GM23338 (cell line): ENCODE measurements around the gene GPR171. TPM values are rescaled to one million over a fixed set of nuclear protein-coding genes. Genes with fewer than 3 reads are reported as not detected.

Experiments
- ATAC-seq: fragments of 200-7000 bp; cut with Tn5 transposase; 3 replicates; pipeline ENCODE4 v1.9.1; 2020
- DNase-seq: peaks from one replicate; pipeline ENCODE4 v3.0.0-alpha.2; 2015; ENCODE audit warnings: low spot score
- H2AFZ ChIP-seq: fragments of 200-600 bp; sonication (generic); 2 replicates; pipeline ENCODE4 v1.8.0; 2016; ENCODE audit warnings: antibody characterized with exemption, mild to moderate bottlenecking, moderate library complexity
- H3F3A ChIP-seq: fragments of 200-600 bp; sonication (generic); replicated peaks from 2 replicates; pipeline ENCODE4 v1.8.0; 2017; ENCODE audit warnings: antibody characterized with exemption, mixed run types, low read depth
- H3K27ac ChIP-seq: fragments of 200-600 bp; sonication (generic); 2 replicates; pipeline ENCODE4 v1.6.1; 2016; ENCODE audit warnings: low read depth
- H3K27me3 ChIP-seq: fragments of 200-600 bp; sonication (generic); 2 replicates; pipeline ENCODE4 v1.8.0; 2016; ENCODE audit warnings: mild to moderate bottlenecking, mixed run types, moderate library complexity; ENCODE audit not compliant: insufficient read depth
- H3K36me3 ChIP-seq: fragments of 200-600 bp; sonication (generic); 2 replicates; pipeline ENCODE4 v1.8.0; 2016; ENCODE audit warnings: mild to moderate bottlenecking; ENCODE audit not compliant: insufficient read depth
- H3K4me1 ChIP-seq: fragments of 200-600 bp; sonication (generic); 2 replicates; pipeline ENCODE4 v1.8.0; 2016; ENCODE audit warnings: mild to moderate bottlenecking, moderate library complexity; ENCODE audit not compliant: insufficient read depth
- H3K4me2 ChIP-seq: fragments of 200-600 bp; sonication (generic); 2 replicates; pipeline ENCODE4 v1.7.1; 2017; ENCODE audit warnings: mixed run types
- H3K4me3 ChIP-seq: fragments of 200-600 bp; sonication (generic); 2 replicates; pipeline ENCODE4 v1.6.1; 2016; ENCODE audit warnings: mixed run types
- H3K79me2 ChIP-seq: fragments of 200-600 bp; sonication (generic); replicated peaks from 2 replicates; pipeline ENCODE4 v1.8.0; 2017; ENCODE audit warnings: mild to moderate bottlenecking; ENCODE audit not compliant: insufficient read depth
- H3K9me2 ChIP-seq: fragments of 200-600 bp; sonication (generic); 2 replicates; pipeline ENCODE4 v1.8.0; 2017; ENCODE audit not compliant: insufficient read depth
- H4K20me1 ChIP-seq: fragments of 200-600 bp; sonication (generic); replicated peaks from 2 replicates; pipeline ENCODE4 v1.8.0; 2017; ENCODE audit warnings: mild to moderate bottlenecking; ENCODE audit not compliant: insufficient read depth
- H3K27ac Mint-ChIP-seq: 2 replicates; pipeline ENCODE4 v1.8.0; 2020; ENCODE audit warnings: inconsistent platforms, mild to moderate bottlenecking, moderate library complexity, mixed read lengths
- H3K27me3 Mint-ChIP-seq: 3 replicates; pipeline ENCODE4 v1.8.0; 2022; ENCODE audit warnings: low read depth, mild to moderate bottlenecking, moderate library complexity, mixed read lengths, inconsistent platforms; ENCODE audit not compliant: insufficient read depth, poor library complexity
- H3K36me3 Mint-ChIP-seq: 3 replicates; pipeline ENCODE4 v1.8.0; 2021; ENCODE audit warnings: low read depth, mild to moderate bottlenecking, inconsistent platforms, moderate library complexity, mixed read lengths
- H3K4me1 Mint-ChIP-seq: 3 replicates; pipeline ENCODE4 v1.8.0; 2020; ENCODE audit warnings: mild to moderate bottlenecking, inconsistent platforms, mixed read lengths
- H3K4me3 Mint-ChIP-seq: 3 replicates; pipeline ENCODE4 v1.8.0; 2021; ENCODE audit warnings: moderate library complexity, mild to moderate bottlenecking, inconsistent platforms, mixed read lengths
- H3K9me3 Mint-ChIP-seq: 3 replicates; pipeline ENCODE4 v1.8.0; 2020; ENCODE audit warnings: moderate library complexity, mild to moderate bottlenecking, inconsistent platforms, mixed read lengths
- CREB1 ChIP-seq: fragments of 250-450 bp; sonication (Bioruptor Pico); IDR thresholded peaks from 2 replicates; pipeline ENCODE4 v1.5.0; 2020; ENCODE audit warnings: low read depth, mild to moderate bottlenecking, moderate library complexity
- EZH2 ChIP-seq: fragments of 200-600 bp; sonication (generic); IDR thresholded peaks from one replicate; pipeline ENCODE4 v1.8.0; 2017; ENCODE audit warnings: antibody characterized with exemption, mild to moderate bottlenecking, low read depth; ENCODE audit not compliant: unreplicated experiment
- EZH2phosphoT487 ChIP-seq: fragments of 200-600 bp; sonication (generic); IDR thresholded peaks from one replicate; pipeline ENCODE4 v1.8.1; 2018; ENCODE audit warnings: antibody characterized with exemption; ENCODE audit not compliant: unreplicated experiment
- JUNB ChIP-seq: IDR thresholded peaks from one replicate; pipeline ENCODE4 v1.6.1; 2016; ENCODE audit warnings: antibody characterized with exemption; ENCODE audit not compliant: unreplicated experiment
- NANOG ChIP-seq: IDR thresholded peaks from 2 replicates; pipeline ENCODE4 v1.6.1; 2016; ENCODE audit warnings: antibody characterized with exemption, borderline replicate concordance
- POLR2AphosphoS5 ChIP-seq: IDR thresholded peaks from 2 replicates; pipeline ENCODE4 v1.6.1; 2016; ENCODE audit warnings: antibody characterized with exemption, low read depth
- ZNF331 ChIP-seq: fragments of 250-450 bp; sonication (Bioruptor Pico); IDR thresholded peaks from 2 replicates; pipeline ENCODE4 v1.5.0; 2020; ENCODE audit warnings: low read depth, mild to moderate bottlenecking, moderate library complexity
- ZNF462 ChIP-seq: fragments of 250-450 bp; sonication (Bioruptor Pico); IDR thresholded peaks from 2 replicates; pipeline ENCODE4 v1.5.0; 2020; ENCODE audit warnings: mild to moderate bottlenecking, moderate library complexity
- polyA plus RNA-seq: library from polyadenylated mRNA; unstranded; fragments of >200 nt; fragmentation: Nextera tagmentation; extraction: Ambion mirVana; gene quantifications from 2 replicates; pipeline ENCODE4 v1.2.1, GENCODE V29; 2016
- total RNA-seq: library from RNA; depleted of rRNA; stranded (reverse); fragments of >200 nt; shearing (Covaris generic); gene quantifications from 2 replicates; pipeline ENCODE4 v1.2.3, GENCODE V29; 2014
- TF ChIP-seq, protein P1 (sequence below): IDR thresholded peaks from 2 replicates; pipeline ENCODE4 v1.6.1; 2016; ENCODE audit warnings: antibody characterized with exemption

Gene GPR171
- total and polyA plus RNA-seq, 2 experiments from 2014 or later: 3.4 TPM; not detected in 1

- no peak for TF ChIP-seq ZNF462 (CRISPR knock-in tag)
- no peak for TF ChIP-seq ZNF331 (CRISPR knock-in tag)
- TF ChIP-seq, protein P1, sequence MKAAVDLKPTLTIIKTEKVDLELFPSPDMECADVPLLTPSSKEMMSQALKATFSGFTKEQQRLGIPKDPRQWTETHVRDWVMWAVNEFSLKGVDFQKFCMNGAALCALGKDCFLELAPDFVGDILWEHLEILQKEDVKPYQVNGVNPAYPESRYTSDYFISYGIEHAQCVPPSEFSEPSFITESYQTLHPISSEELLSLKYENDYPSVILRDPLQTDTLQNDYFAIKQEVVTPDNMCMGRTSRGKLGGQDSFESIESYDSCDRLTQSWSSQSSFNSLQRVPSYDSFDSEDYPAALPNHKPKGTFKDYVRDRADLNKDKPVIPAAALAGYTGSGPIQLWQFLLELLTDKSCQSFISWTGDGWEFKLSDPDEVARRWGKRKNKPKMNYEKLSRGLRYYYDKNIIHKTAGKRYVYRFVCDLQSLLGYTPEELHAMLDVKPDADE: no peak
- no peak for TF ChIP-seq EZH2phosphoT487
- no peak for TF ChIP-seq POLR2AphosphoS5
- TF ChIP-seq JUNB: no peak
- TF ChIP-seq NANOG: no peak
- no peak for TF ChIP-seq CREB1 (CRISPR knock-in tag)
Observed at GRCh38 chr3:151201051-151201730, 1.8 kb downstream of the GPR171 start (continued).

GRCh38 chr3:151200586-151200985, 2.4 kb downstream of the GPR171 start:
- no peaks in the 10 kb centered on the region for H3K27me3 ChIP-seq
- no peaks in the 10 kb centered on the region for H3K27me3 Mint-ChIP-seq
- no peaks in the 10 kb centered on the region for H3K9me2 ChIP-seq
- H4K20me1 ChIP-seq: no peaks in the 10 kb centered on the region
- H3K36me3 ChIP-seq: no peaks in the 10 kb centered on the region
- ATAC-seq (no peak), DNase-seq (no peak)
- no peak for TF ChIP-seq CREB1 (CRISPR knock-in tag)
- TF ChIP-seq JUNB: no peak
- TF ChIP-seq EZH2: no peak
- no peak for TF ChIP-seq ZNF331 (CRISPR knock-in tag)
- TF ChIP-seq EZH2phosphoT487: no peak
- TF ChIP-seq NANOG: no peak
- no peak overlapping the region for H3K4me3 ChIP-seq
- no peak overlapping the region for H3K27ac Mint-ChIP-seq
- no peak overlapping the region for H2AFZ ChIP-seq
- no peak overlapping the region for H3K4me2 ChIP-seq
- H3K36me3 Mint-ChIP-seq: no peaks in the 10 kb centered on the region
- no peaks in the 10 kb centered on the region for H3K79me2 ChIP-seq
- H3K4me1 Mint-ChIP-seq: peaks cover 4% of the 10 kb centered on the region; the same call in 2 of the 3 replicates
- no peak overlapping the region for H3K27ac ChIP-seq
- H3F3A ChIP-seq: no peaks in the 10 kb centered on the region
- peaks cover 2% of the 10 kb centered on the region; the same call in 1 of the 2 replicates for H3K4me1 ChIP-seq
- no peaks in the 10 kb centered on the region for H3K9me3 Mint-ChIP-seq
- H3K4me3 Mint-ChIP-seq: no peak overlapping the region
